H1 (cell line): ENCODE results near the gene SLMAP. TPM values are rescaled to one million over a fixed set of nuclear protein-coding genes. Genes with fewer than 3 reads are reported as not detected.

Experiments
- CTCF ChIA-PET: fragments of 300-600 bp; sonication (Branson Sonifier 250); formaldehyde crosslinking; loops from one replicate; lab custom pipeline; 2021; ENCODE audit not compliant: partially characterized antibody; lab: Charles Lee
- POLR2A ChIA-PET: fragments of 300-600 bp; sonication (Branson Sonifier 250); formaldehyde crosslinking; loops from one replicate; lab custom pipeline; 2021; ENCODE audit warnings: inconsistent platforms; ENCODE audit not compliant: partially characterized antibody; lab: Charles Lee
- DNase-seq, 2 experiments: peaks; one replicate each; pipeline versions ENCODE4 v3.0.0 to v3.0.0-alpha.2; 2010 to 2022; ENCODE audit warnings: low spot score in 2 of 2, low read depth in 1 of 2, mixed read lengths in 1 of 2
- FAIRE-seq: peaks from 2 replicates; lab custom pipeline; 2011; peaks lifted over from hg19 to GRCh38; lab: Jason Lieb, UNC
- H2AFZ ChIP-seq: 2 replicates; pipeline ENCODE4 v1.8.1; 2012; ENCODE audit warnings: low read length, inconsistent platforms
- H2AK5ac ChIP-seq: 2 replicates; pipeline ENCODE4 v1.6.1; 2013; ENCODE audit warnings: low read depth, low read length
- H2BK120ac ChIP-seq: replicated peaks from 2 replicates; pipeline ENCODE3; 2013; ENCODE audit warnings: low read depth, low read length, inconsistent platforms
- H2BK12ac ChIP-seq: 2 replicates; pipeline ENCODE4 v1.6.1; 2013; ENCODE audit warnings: low read depth, low read length
- H2BK15ac ChIP-seq: 2 replicates; pipeline ENCODE4 v1.6.1; 2013; ENCODE audit warnings: low read length
- H2BK20ac ChIP-seq: 2 replicates; pipeline ENCODE4 v1.6.1; 2013; ENCODE audit warnings: low read length
- H2BK5ac ChIP-seq: 2 replicates; pipeline ENCODE4 v1.6.1; 2013; ENCODE audit warnings: low read depth, low read length
- H3K14ac ChIP-seq: 2 replicates; pipeline ENCODE4 v1.6.1; 2013; ENCODE audit warnings: inconsistent platforms; ENCODE audit not compliant: insufficient read length
- H3K18ac ChIP-seq: 2 replicates; pipeline ENCODE4 v1.6.1; 2013; ENCODE audit warnings: low read length; ENCODE audit errors: extremely low read depth
- H3K23ac ChIP-seq: 2 replicates; pipeline ENCODE4 v1.6.1; 2013; ENCODE audit warnings: inconsistent platforms; ENCODE audit not compliant: insufficient read length
- H3K23me2 ChIP-seq: 2 replicates; pipeline ENCODE4 v1.6.1; 2013; ENCODE audit warnings: low read depth, low read length
- H3K27ac ChIP-seq: 2 replicates; pipeline ENCODE4 v1.6.1; 2011; ENCODE audit warnings: low read depth, low read length, inconsistent platforms
- H3K27me3 ChIP-seq, 4 experiments: replicated peaks in 1 of 4; 1 replicate in 1 of 4; 2 replicates in 3 of 4; pipeline versions ENCODE4 v1.6.1 to v1.8.1; 2011 to 2013; ENCODE audit warnings: low read length in 3 of 4, mild to moderate bottlenecking in 3 of 4, inconsistent platforms in 2 of 4, mixed read lengths in 2 of 4, moderate library complexity in 1 of 4; ENCODE audit not compliant: control insufficient read depth in 3 of 4, insufficient read depth in 3 of 4; ENCODE audit errors: extremely low read depth in 1 of 4
- H3K36me3 ChIP-seq, 4 experiments: 2 replicates each; pipeline versions ENCODE4 v1.6.1 to v1.8.1; 2011 to 2013; ENCODE audit warnings: mild to moderate bottlenecking in 4 of 4, low read length in 3 of 4, moderate library complexity in 2 of 4, control low read depth in 1 of 4, inconsistent platforms in 1 of 4; ENCODE audit not compliant: insufficient read depth in 4 of 4, control insufficient read depth in 2 of 4
- H3K4ac ChIP-seq: replicated peaks from 2 replicates; pipeline ENCODE3; 2013; ENCODE audit warnings: low read length, low read depth, mixed read lengths, inconsistent platforms; ENCODE audit not compliant: insufficient read length
- H3K4me1 ChIP-seq, 4 experiments: replicated peaks in 1 of 4; 1 replicate in 1 of 4; 2 replicates in 3 of 4; pipeline versions ENCODE4 v1.6.1 to v1.8.1; 2011 to 2013; ENCODE audit warnings: low read length in 3 of 4, inconsistent platforms in 2 of 4, mixed read lengths in 1 of 4; ENCODE audit not compliant: insufficient read depth in 4 of 4, control insufficient read depth in 3 of 4
- H3K4me2 ChIP-seq, 2 experiments: 2 replicates each; pipeline versions ENCODE4 v1.6.1 to v1.8.1; 2011 to 2013; ENCODE audit warnings: low read depth in 2 of 2, low read length in 2 of 2, control low read depth in 1 of 2, inconsistent platforms in 1 of 2, mild to moderate bottlenecking in 1 of 2; ENCODE audit not compliant: insufficient read depth in 1 of 2
- H3K4me3 ChIP-seq, 4 experiments: fragments of 200-600, 300-600 bp in 1 of 4; sonication (generic), shearing (Covaris generic), sonication (Bioruptor Twin) in 1 of 4; 2 replicates each; pipeline versions ENCODE4 v1.5.1 to v1.8.1; 2011 to 2016; ENCODE audit warnings: low read length in 4 of 4, low read depth in 3 of 4, control low read depth in 2 of 4, inconsistent platforms in 2 of 4, mild to moderate bottlenecking in 2 of 4, mixed read lengths in 1 of 4, moderate library complexity in 1 of 4; ENCODE audit not compliant: insufficient read depth in 2 of 4; ENCODE audit errors: extremely low read depth in 1 of 4
- H3K56ac ChIP-seq: replicated peaks from 2 replicates; pipeline ENCODE3; 2013; ENCODE audit warnings: low read depth, mild to moderate bottlenecking, mixed read lengths, low read length, inconsistent platforms; ENCODE audit not compliant: insufficient read length
- H3K79me1 ChIP-seq: 2 replicates; pipeline ENCODE4 v1.6.1; 2013; ENCODE audit warnings: low read depth, low read length, control low read depth
- H3K79me2 ChIP-seq, 2 experiments: 2 replicates each; pipeline versions ENCODE4 v1.6.1 to v1.8.1; 2012 to 2013; ENCODE audit warnings: low read length in 2 of 2, mild to moderate bottlenecking in 2 of 2, inconsistent platforms in 1 of 2; ENCODE audit not compliant: insufficient read depth in 2 of 2, control insufficient read depth in 1 of 2
- H3K9ac ChIP-seq, 4 experiments: replicated peaks in 1 of 4; 1 replicate in 1 of 4; 2 replicates in 3 of 4; pipeline versions ENCODE4 v1.6.1 to v1.8.1; 2011 to 2013; ENCODE audit warnings: low read depth in 3 of 4, low read length in 3 of 4, control low read depth in 2 of 4, mild to moderate bottlenecking in 2 of 4, moderate library complexity in 2 of 4, inconsistent platforms in 1 of 4; ENCODE audit errors: extremely low read depth in 1 of 4
- H3K9me3 ChIP-seq, 2 experiments: 2 replicates each; pipeline versions ENCODE4 v1.6.1 to v1.8.1; 2012 to 2013; ENCODE audit warnings: mild to moderate bottlenecking in 2 of 2, moderate library complexity in 2 of 2, control low read depth in 1 of 2, inconsistent platforms in 1 of 2, low read depth in 1 of 2, low read length in 1 of 2, mixed read lengths in 1 of 2; ENCODE audit not compliant: insufficient read depth in 2 of 2
- H4K20me1 ChIP-seq, 2 experiments: replicated peaks in 1 of 2; 2 replicates each; pipeline versions ENCODE3 to v1.8.1; 2011 to 2013; ENCODE audit warnings: inconsistent platforms in 2 of 2, low read length in 2 of 2, mild to moderate bottlenecking in 1 of 2; ENCODE audit not compliant: insufficient read depth in 2 of 2, control insufficient read depth in 1 of 2
- H4K5ac ChIP-seq: 2 replicates; pipeline ENCODE4 v1.6.1; 2013; ENCODE audit warnings: low read length, low read depth, mixed read lengths, inconsistent platforms; ENCODE audit not compliant: insufficient read length
- H4K8ac ChIP-seq: 2 replicates; pipeline ENCODE4 v1.8.0; 2013; ENCODE audit warnings: mild to moderate bottlenecking, moderate library complexity, low read length, inconsistent platforms; ENCODE audit not compliant: insufficient read depth; ENCODE audit errors: extremely low read depth
- H4K91ac ChIP-seq: replicated peaks from 2 replicates; pipeline ENCODE3; 2013; ENCODE audit warnings: low read length, mixed read lengths, inconsistent platforms; ENCODE audit not compliant: insufficient read length
- BACH1 ChIP-seq: IDR thresholded peaks from 2 replicates; pipeline ENCODE4 v1.6.1; 2012; ENCODE audit warnings: low read length, improper control_type of control experiment
- CTBP2 ChIP-seq: IDR thresholded peaks from 2 replicates; pipeline ENCODE4 v1.7.0; 2011; ENCODE audit warnings: borderline replicate concordance, mild to moderate bottlenecking, moderate library complexity, mixed read lengths, low read length; ENCODE audit not compliant: insufficient read depth, insufficient read length
- EZH2 ChIP-seq: fragments of 200-600 bp; sonication (generic); IDR thresholded peaks from 2 replicates; pipeline ENCODE4 v1.7.1; 2012; ENCODE audit warnings: low read depth, mild to moderate bottlenecking, moderate library complexity, low read length, inconsistent platforms; ENCODE audit not compliant: severe bottlenecking
- HDAC2 ChIP-seq, 2 experiments: fragments of 300-600 bp in 1 of 2; sonication (generic) in 1 of 2; IDR thresholded peaks; 2 replicates each; pipeline ENCODE4 v1.6.1; 2011 to 2012; ENCODE audit warnings: low read depth in 2 of 2, low read length in 2 of 2, mild to moderate bottlenecking in 2 of 2, moderate library complexity in 2 of 2, borderline replicate concordance in 1 of 2, inconsistent platforms in 1 of 2
- KDM5A ChIP-seq: fragments of 200-600 bp; IDR thresholded peaks from 2 replicates; pipeline ENCODE4 v1.7.1; 2012; ENCODE audit warnings: mild to moderate bottlenecking, low read length, inconsistent platforms, mixed read lengths
- NANOG ChIP-seq: IDR thresholded peaks from 2 replicates; pipeline ENCODE4 v1.6.1; 2011; ENCODE audit warnings: low read length, low read depth, mild to moderate bottlenecking, inconsistent platforms; ENCODE audit not compliant: insufficient read depth, poor library complexity, severe bottlenecking
- POLR2AphosphoS5 ChIP-seq: IDR thresholded peaks from 2 replicates; pipeline ENCODE4 v1.6.1; 2011; ENCODE audit warnings: low read depth, low read length
- RFX5 ChIP-seq: IDR thresholded peaks from 2 replicates; pipeline ENCODE4 v1.6.1; 2011; ENCODE audit warnings: low read depth, low read length, improper control_type of control experiment, borderline replicate concordance
- SIN3A ChIP-seq, 2 experiments: IDR thresholded peaks in 1 of 2; conservative IDR thresholded peaks in 1 of 2; 2 replicates each; pipeline ENCODE4 v1.6.1; 2011 to 2012; ENCODE audit warnings: low read length in 2 of 2, improper control_type of control experiment in 1 of 2, low read depth in 1 of 2, mild to moderate bottlenecking in 1 of 2
- SP1 ChIP-seq: IDR thresholded peaks from 2 replicates; pipeline ENCODE4 v1.6.1; 2011; ENCODE audit warnings: low read depth, low read length
- SP4 ChIP-seq: IDR thresholded peaks from 2 replicates; pipeline ENCODE4 v1.6.1; 2012; ENCODE audit warnings: low read length, inconsistent platforms
- WGBS, 2 experiments: shearing (Covaris generic) in 1 of 2; methylation state at CpG; one replicate each; pipeline versions ENCODE4 v1.1.6 to v1.1.7; 2013 to 2015; ENCODE audit warnings: low lambda C conversion rate in 2 of 2, mixed read lengths in 2 of 2, inconsistent platforms in 1 of 2, low coverage in 1 of 2, missing lambda C conversion rate in 1 of 2; ENCODE audit not compliant: insufficient replicate concordance in 2 of 2, insufficient coverage in 1 of 2, insufficient read length in 1 of 2; ENCODE audit errors: extremely low coverage in 1 of 2, missing lambda C conversion rate in 1 of 2; 5-methylcytosine and 5-hydroxymethylcytosine counted together
- polyA plus RNA-seq, 7 experiments: library from polyadenylated mRNA; depleted of rRNA in 3 of 7; stranded (reverse) in 5 of 7; unstranded in 2 of 7; fragments of >200 nt in 5 of 7; fragments of 200-250 nt in 2 of 7; gene quantifications; 1 replicate in 5 of 7; 2 replicates in 1 of 7; 4 replicates in 1 of 7; pipeline versions ENCODE4 v1.2.1 to v1.2.3, GENCODE V29; 2011 to 2013; ENCODE audit warnings: missing spikeins in 2 of 7, mixed read lengths in 2 of 7
- total RNA-seq: library from RNA; stranded (reverse); fragmentation: NEBNext Ultra II Directional; extraction: Animal tissue kit (Norgen Biotek cat#: 25700); gene quantifications from 2 replicates; pipeline ENCODE4 v1.2.1, GENCODE V29; 2021
- TF ChIP-seq, protein P1 (sequence below): IDR thresholded peaks from 2 replicates; pipeline ENCODE4 v1.6.1; 2012; ENCODE audit warnings: inconsistent platforms
- TF ChIP-seq, protein P2 (sequence below): IDR thresholded peaks from 2 replicates; pipeline ENCODE4 v1.6.1; 2012; ENCODE audit warnings: inconsistent platforms

The SLMAP gene
- total and polyA plus RNA-seq, 2 of the 8 experiments (the other 6 are each of a cell fraction or from before 2014, with no cell fraction given): 13.6 to 70.4 TPM

DNA sequence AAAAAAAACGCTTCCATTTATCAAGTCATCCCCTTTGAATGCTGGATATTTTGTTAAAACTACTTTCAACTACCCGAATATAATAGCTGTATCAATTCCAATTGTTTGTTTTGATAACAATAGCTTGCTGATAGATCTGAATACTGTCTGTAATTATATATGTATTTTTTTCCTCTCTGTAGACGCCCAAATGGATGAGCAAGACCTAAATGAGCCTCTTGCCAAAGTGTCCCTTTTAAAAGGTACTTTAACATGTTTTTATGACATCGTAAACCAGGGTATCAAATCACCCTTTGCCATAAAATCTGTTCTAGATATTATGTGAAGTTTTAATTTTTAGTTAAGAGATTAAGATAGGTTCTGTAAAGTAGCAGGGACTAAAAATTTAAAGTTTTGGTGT is 140.6 kb downstream of the SLMAP start:
- no peak overlapping the region for H2BK120ac ChIP-seq
- H4K8ac ChIP-seq: no peak overlapping the region
- no peak overlapping the region for H2AK5ac ChIP-seq
- DNase-seq (no peak), FAIRE-seq (no peak)
- CTCF ChIA-PET: interaction anchor here (0.6 to 1.4 kb wide), 2 partner anchors 15 to 243 kb away, joined by 3 read pairs; no protein-coding TSS in a partner anchor
- H3K36me3 ChIP-seq: no peaks in the 10 kb centered on the region; a peak in 1 of 8 replicates
- H3K9me3 ChIP-seq: no peaks in the 10 kb centered on the region
- no peak overlapping the region for H2AFZ ChIP-seq
- no peak overlapping the region for H3K4ac ChIP-seq
- no peak overlapping the region for H4K91ac ChIP-seq
- H3K14ac ChIP-seq: no peak overlapping the region
- H2BK12ac ChIP-seq: no peak overlapping the region
- H3K79me2 ChIP-seq: no peaks in the 10 kb centered on the region
- no peaks in the 10 kb centered on the region for H3K79me1 ChIP-seq
- H3K9ac ChIP-seq: no peak overlapping the region
- no peak overlapping the region for H2BK5ac ChIP-seq
- no peak overlapping the region for H3K23ac ChIP-seq
- no peak overlapping the region for H3K27ac ChIP-seq
- no peak overlapping the region for H3K4me2 ChIP-seq
- no peak overlapping the region for H3K4me3 ChIP-seq
- H4K5ac ChIP-seq: no peak overlapping the region
- no peaks in the 10 kb centered on the region for H3K27me3 ChIP-seq
- H2BK20ac ChIP-seq: no peak overlapping the region
- H3K18ac ChIP-seq: no peak overlapping the region
- no peak overlapping the region for H3K56ac ChIP-seq
- no peaks in the 10 kb centered on the region for H4K20me1 ChIP-seq
- WGBS, 2 experiments: 80% methylated on average over 4 of the region's 4 CpGs; no CpG with 5 or more reads in 1 of the 2 experiments
- no peaks in the 10 kb centered on the region; the same call in 1 of the 2 replicates for H3K23me2 ChIP-seq
- no peaks in the 10 kb centered on the region for H3K4me1 ChIP-seq
- H2BK15ac ChIP-seq: no peak overlapping the region
- POLR2A ChIA-PET: no interaction called here
- TF ChIP-seq, protein P1, sequence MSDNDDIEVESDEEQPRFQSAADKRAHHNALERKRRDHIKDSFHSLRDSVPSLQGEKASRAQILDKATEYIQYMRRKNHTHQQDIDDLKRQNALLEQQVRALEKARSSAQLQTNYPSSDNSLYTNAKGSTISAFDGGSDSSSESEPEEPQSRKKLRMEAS: no peak
- TF ChIP-seq, protein P2, sequence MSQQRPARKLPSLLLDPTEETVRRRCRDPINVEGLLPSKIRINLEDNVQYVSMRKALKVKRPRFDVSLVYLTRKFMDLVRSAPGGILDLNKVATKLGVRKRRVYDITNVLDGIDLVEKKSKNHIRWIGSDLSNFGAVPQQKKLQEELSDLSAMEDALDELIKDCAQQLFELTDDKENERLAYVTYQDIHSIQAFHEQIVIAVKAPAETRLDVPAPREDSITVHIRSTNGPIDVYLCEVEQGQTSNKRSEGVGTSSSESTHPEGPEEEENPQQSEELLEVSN: no peak
- TF ChIP-seq KDM5A (no peak), SP1 (no peak), SP4 (no peak), POLR2AphosphoS5 (no peak), SIN3A (conservative IDR thresholded peaks at IDR 0.05 in 1 of 2, IDR thresholded peaks at IDR 0.05 in 1 of 2; ENCODE audit: low read depth in 1 of 2, low read length in 2 of 2) (no peak), BACH1 (no peak), NANOG (no peak), CTBP2 (no peak), EZH2 (no peak), HDAC2 (IDR thresholded peaks at IDR 0.05; ENCODE audit: borderline replicate concordance in 1 of 2, low read depth in 2 of 2, low read length in 2 of 2) (no peak), RFX5 (no peak)
